Progenitor cell of endocrine pancreas (in vitro differentiated cells): ENCODE measurements around the gene SLC16A8. TPM values are rescaled to one million over a fixed set of nuclear protein-coding genes. Genes with fewer than 3 reads are reported as not detected.
A peak's percentile ranks its signal among the peaks of the same experiment; 100 is the strongest.

Source experiments
- DNase-seq: peaks from one replicate; pipeline ENCODE4 v3.0.0; 2021; ENCODE audit warnings: low spot score; ENCODE audit not compliant: unreplicated experiment
- H3K27ac Mint-ChIP-seq: 2 replicates; pipeline ENCODE4 v1.8.0; 2021; ENCODE audit warnings: mild to moderate bottlenecking, moderate library complexity, mixed read lengths
- H3K27me3 Mint-ChIP-seq: 2 replicates; pipeline ENCODE4 v1.8.0; 2021; ENCODE audit warnings: mixed read lengths
- H3K36me3 Mint-ChIP-seq: 2 replicates; pipeline ENCODE4 v1.8.0; 2022; ENCODE audit warnings: mixed read lengths; ENCODE audit not compliant: insufficient read depth
- H3K4me1 Mint-ChIP-seq: 2 replicates; pipeline ENCODE4 v1.8.0; 2021; ENCODE audit warnings: low read depth, mixed read lengths
- H3K4me3 Mint-ChIP-seq: 2 replicates; pipeline ENCODE4 v1.8.0; 2021; ENCODE audit warnings: low read depth, mild to moderate bottlenecking, moderate library complexity, mixed read lengths
- H3K9me3 Mint-ChIP-seq: 2 replicates; pipeline ENCODE4 v1.8.0; 2021; ENCODE audit warnings: low read depth, mixed read lengths
- CTCF ChIP-seq: fragments of 200-600 bp; sonication (generic); IDR thresholded peaks from one replicate; pipeline ENCODE4 v1.5.0; 2021; ENCODE audit warnings: antibody characterized with exemption, mild to moderate bottlenecking; ENCODE audit not compliant: unreplicated experiment
- total RNA-seq: library from RNA; stranded (reverse); gene quantifications from 2 replicates; pipeline ENCODE4 v1.2.1, GENCODE V29; 2021

SLC16A8 gene
- total RNA-seq, 1 donor from 2014 or later: 2.6 TPM

GRCh38 chr22:38035530-38035885 is 48.5 kb downstream of the SLC16A8 start:
- H3K4me1 Mint-ChIP-seq: peaks cover 6% of the 10 kb centered on the region
- peaks cover 3% of the 10 kb centered on the region for H3K27me3 Mint-ChIP-seq
- no peaks in the 10 kb centered on the region for H3K36me3 Mint-ChIP-seq
- peak overlapping the region; percentile 79 for H3K27ac Mint-ChIP-seq
- H3K4me3 Mint-ChIP-seq: no peak overlapping the region
- no peaks in the 10 kb centered on the region for H3K9me3 Mint-ChIP-seq
- DNase-seq: no peak
- TF ChIP-seq CTCF: no peak

- H3K27ac Mint-ChIP-seq: no peak overlapping the region
- DNase-seq: no peak
- no peaks in the 10 kb centered on the region for H3K9me3 Mint-ChIP-seq
- H3K4me3 Mint-ChIP-seq: no peak overlapping the region
- H3K4me1 Mint-ChIP-seq: peaks cover 6% of the 10 kb centered on the region
- H3K36me3 Mint-ChIP-seq: no peaks in the 10 kb centered on the region
- peaks cover 3% of the 10 kb centered on the region for H3K27me3 Mint-ChIP-seq
- no peak for TF ChIP-seq CTCF
These were observed 49.0 kb downstream of the SLC16A8 start for GRCh38 chr22:38034884-38035529.

- peaks cover 6% of the 10 kb centered on the region for H3K4me1 Mint-ChIP-seq
These were observed 49.6 kb downstream of the SLC16A8 start for GRCh38 chr22:38034278-38034882.

GRCh38 chr22:38033522-38034277 is 50.3 kb downstream of the SLC16A8 start:
- no peak for DNase-seq
- H3K4me1 Mint-ChIP-seq: peaks cover 6% of the 10 kb centered on the region

More at GRCh38 chr22:38034278-38034882, 49.6 kb downstream of the SLC16A8 start:
- Mint-ChIP-seq H3K9me3 (no peaks in the 10 kb centered on the region), H3K27ac (peak overlapping the region; percentile 90), H3K36me3 (no peaks in the 10 kb centered on the region), H3K4me3 (no peak overlapping the region), H3K27me3 (peaks cover 8% of the 10 kb centered on the region)
- TF ChIP-seq CTCF: no peak
- DNase-seq: no peak

More at GRCh38 chr22:38033522-38034277, 50.3 kb downstream of the SLC16A8 start:
- Mint-ChIP-seq H3K27me3 (peaks cover 14% of the 10 kb centered on the region), H3K4me3 (no peak overlapping the region), H3K36me3 (no peaks in the 10 kb centered on the region), H3K27ac (peak overlapping the region; percentile 90), H3K9me3 (no peaks in the 10 kb centered on the region)
- no peak for TF ChIP-seq CTCF
